ENCODE results near the gene TUBAL3.

The TUBAL3 gene

GRCh38 chr10:5442065-5442989 is 37.7 kb upstream of the TUBAL3 start:
- CTCF ChIA-PET: interaction anchor here (0.6 to 3.2 kb wide), 10 partner anchors 45 to 1562 kb away, joined by 3 to 18 read pairs (median 4); no protein-coding TSS in a partner anchor
- POLR2A ChIA-PET (ENCODE audit: low non-redundant PET): interaction anchor here (0.7 kb wide), 1 partner anchor 181 kb away, joined by 3 read pairs; no protein-coding TSS in a partner anchor
- DNase-seq (ENCODE audit: low spot score): peak; percentile 38
- peak; percentile 79 for TF ChIP-seq CTCF (conservative IDR thresholded peaks at IDR 0.05; ENCODE audit: low read depth)
- no peak overlapping the region for H3K27ac ChIP-seq

GRCh38 chr10:5441106-5441505 is 36.5 kb upstream of the TUBAL3 start:
- CTCF ChIA-PET: interaction anchor here (0.9 kb wide), 1 partner anchor 182 kb away, joined by 7 read pairs; no protein-coding TSS in a partner anchor
- POLR2A ChIA-PET (ENCODE audit: low non-redundant PET): no interaction called here

GRCh38 chr10:5440206-5440605 is 35.6 kb upstream of the TUBAL3 start:
- TF ChIP-seq CTCF (conservative IDR thresholded peaks at IDR 0.05; ENCODE audit: low read depth): no peak
- no peak for DNase-seq (ENCODE audit: low spot score)
- POLR2A ChIA-PET (ENCODE audit: low non-redundant PET): no interaction called here
- CTCF ChIA-PET: no interaction called here
- H3K27ac ChIP-seq: no peak overlapping the region

More at GRCh38 chr10:5441106-5441505, 36.5 kb upstream of the TUBAL3 start:
- H3K27ac ChIP-seq: peak overlapping the region; percentile 27; the same call in 1 of the 2 replicates
- no peak for DNase-seq (ENCODE audit: low spot score)
- TF ChIP-seq CTCF (conservative IDR thresholded peaks at IDR 0.05; ENCODE audit: low read depth): no peak

GRCh38 chr10:5435328-5435727 is 30.7 kb upstream of the TUBAL3 start:
- ChIA-PET CTCF (interaction anchor here (0.6 to 2.7 kb wide), 5 partner anchors 172 to 621 kb away, joined by 3 to 19 read pairs (median 4); partner anchors contain the start of gene AKR1C3), POLR2A (ENCODE audit: low non-redundant PET) (no interaction called here)
- DNase-seq (ENCODE audit: low spot score): no peak
- TF ChIP-seq CTCF (conservative IDR thresholded peaks at IDR 0.05; ENCODE audit: low read depth): no peak
- H3K27ac ChIP-seq: no peak overlapping the region

- ChIA-PET CTCF (interaction anchor here (0.6 to 2.7 kb wide), 5 partner anchors 201 to 620 kb away, joined by 3 to 19 read pairs (median 7); no protein-coding TSS in a partner anchor), POLR2A (ENCODE audit: low non-redundant PET) (no interaction called here)
- DNase-seq (ENCODE audit: low spot score): no peak
- peak; percentile 71 for TF ChIP-seq CTCF (conservative IDR thresholded peaks at IDR 0.05; ENCODE audit: low read depth)
- H3K27ac ChIP-seq: no peak overlapping the region
Measured at GRCh38 chr10:5434017-5434753, 29.6 kb upstream of the TUBAL3 start.

- no peak for TF ChIP-seq CTCF (conservative IDR thresholded peaks at IDR 0.05; ENCODE audit: low read depth)
- DNase-seq (ENCODE audit: low spot score): no peak
- CTCF ChIA-PET: interaction anchor here (2.7 kb wide), 1 partner anchor 584 kb away, joined by 15 read pairs; no protein-coding TSS in a partner anchor
- POLR2A ChIA-PET (ENCODE audit: low non-redundant PET): interaction anchor here (0.6 kb wide), 1 partner anchor 171 kb away, joined by 3 read pairs; no protein-coding TSS in a partner anchor
- no peak overlapping the region for H3K27ac ChIP-seq
Measured at GRCh38 chr10:5433182-5433581, 28.6 kb upstream of the TUBAL3 start.
